ENCODE results near the gene GPC1.

Gene GPC1

DNA sequence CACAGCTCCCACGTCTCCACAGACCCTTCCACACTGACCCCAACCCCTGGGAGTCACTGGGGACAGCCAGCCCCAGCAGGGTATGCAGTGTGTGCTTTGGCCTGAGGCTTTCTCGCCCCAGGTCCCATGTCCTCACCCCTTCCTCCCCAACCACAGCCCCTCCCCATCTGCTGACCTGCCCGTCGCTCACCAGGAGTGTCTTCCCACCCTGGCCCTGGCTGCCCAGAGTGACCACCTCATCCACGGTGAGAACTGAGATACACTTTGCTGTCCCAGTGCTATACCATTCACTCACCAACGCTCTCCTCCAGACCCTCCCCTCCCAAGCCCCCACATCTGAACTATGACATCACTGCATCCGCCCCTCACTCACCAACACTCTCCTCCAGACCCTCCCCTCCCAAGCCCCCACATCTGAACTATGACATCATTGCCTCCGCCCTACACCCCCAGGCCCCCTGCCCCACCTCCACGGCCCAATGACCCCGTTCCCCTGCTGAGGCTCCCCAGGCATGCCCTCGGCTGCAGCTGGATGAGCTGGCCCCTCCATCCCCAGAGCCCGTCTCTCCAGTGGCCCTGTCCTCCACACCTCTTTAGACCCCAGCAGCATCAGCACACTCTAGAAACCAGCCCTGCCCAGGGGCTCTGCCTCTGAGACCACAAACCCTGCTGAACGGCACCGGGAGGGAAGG lies 67.1 kb downstream of the GPC1 start:
- Histone ChIP-seq H3K27ac (ENCODE audit: low read depth, low read length, poor library complexity, severe bottlenecking) (no peak overlapping the region), H3K9ac (ENCODE audit: low read length) (no peak overlapping the region), H4K20me1 (ENCODE audit: insufficient read depth, low read length) (no peaks in the 10 kb centered on the region), H3K79me2 (ENCODE audit: insufficient read depth, low read length) (no peaks in the 10 kb centered on the region), H3K4me2 (ENCODE audit: low read length) (no peak overlapping the region), H3K4me3 (ENCODE audit: low read depth, low read length, poor library complexity, severe bottlenecking) (no peak overlapping the region), H3K36me3 (ENCODE audit: insufficient read depth, low read length) (no peaks in the 10 kb centered on the region), H3K4me1 (ENCODE audit: insufficient read depth, low read length, severe bottlenecking) (no peaks in the 10 kb centered on the region), H3F3A (ENCODE audit: insufficient read depth, low read length) (no peaks in the 10 kb centered on the region), H3K27me3 (ENCODE audit: insufficient read depth, low read length) (no peaks in the 10 kb centered on the region), H2AFZ (ENCODE audit: low read length) (no peak overlapping the region), H3K9me2 (ENCODE audit: low read depth, low read length) (no peaks in the 10 kb centered on the region), H3K9me3 (ENCODE audit: low read length) (no peaks in the 10 kb centered on the region)
- no peak for TF ChIP-seq EZH2 (IDR thresholded peaks at IDR 0.05; ENCODE audit: borderline replicate concordance, low read length)
- TF ChIP-seq, protein P1, sequence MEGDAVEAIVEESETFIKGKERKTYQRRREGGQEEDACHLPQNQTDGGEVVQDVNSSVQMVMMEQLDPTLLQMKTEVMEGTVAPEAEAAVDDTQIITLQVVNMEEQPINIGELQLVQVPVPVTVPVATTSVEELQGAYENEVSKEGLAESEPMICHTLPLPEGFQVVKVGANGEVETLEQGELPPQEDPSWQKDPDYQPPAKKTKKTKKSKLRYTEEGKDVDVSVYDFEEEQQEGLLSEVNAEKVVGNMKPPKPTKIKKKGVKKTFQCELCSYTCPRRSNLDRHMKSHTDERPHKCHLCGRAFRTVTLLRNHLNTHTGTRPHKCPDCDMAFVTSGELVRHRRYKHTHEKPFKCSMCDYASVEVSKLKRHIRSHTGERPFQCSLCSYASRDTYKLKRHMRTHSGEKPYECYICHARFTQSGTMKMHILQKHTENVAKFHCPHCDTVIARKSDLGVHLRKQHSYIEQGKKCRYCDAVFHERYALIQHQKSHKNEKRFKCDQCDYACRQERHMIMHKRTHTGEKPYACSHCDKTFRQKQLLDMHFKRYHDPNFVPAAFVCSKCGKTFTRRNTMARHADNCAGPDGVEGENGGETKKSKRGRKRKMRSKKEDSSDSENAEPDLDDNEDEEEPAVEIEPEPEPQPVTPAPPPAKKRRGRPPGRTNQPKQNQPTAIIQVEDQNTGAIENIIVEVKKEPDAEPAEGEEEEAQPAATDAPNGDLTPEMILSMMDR (IDR thresholded peaks at IDR 0.05; ENCODE audit: low read length): no peak

DNA sequence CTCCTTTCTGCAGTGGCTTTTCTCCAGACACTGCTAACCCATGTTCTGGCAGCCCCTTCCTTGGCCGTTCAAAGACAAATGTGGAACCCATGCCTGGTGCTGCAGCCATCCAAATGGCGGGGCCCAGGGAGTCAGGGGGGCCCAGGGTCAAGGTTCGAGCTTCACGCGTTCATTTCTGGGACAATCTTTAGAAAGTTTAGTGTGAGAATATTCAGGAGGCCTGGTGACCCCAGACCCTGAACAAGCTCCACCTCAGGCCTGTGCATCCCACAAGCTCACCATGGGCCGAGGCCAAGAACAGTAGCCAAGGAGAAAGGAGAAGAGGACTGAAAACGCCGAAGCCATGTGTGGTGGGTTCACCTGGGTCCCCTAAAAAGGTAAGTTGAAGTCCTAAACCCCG lies 67.9 kb downstream of the GPC1 start:
- no peaks in the 10 kb centered on the region for H3K27me3 ChIP-seq (ENCODE audit: insufficient read depth, low read length)
- TF ChIP-seq, protein P1 (IDR thresholded peaks at IDR 0.05; ENCODE audit: low read length): no peak
- no peak for TF ChIP-seq EZH2 (IDR thresholded peaks at IDR 0.05; ENCODE audit: borderline replicate concordance, low read length)
- H3K27ac ChIP-seq (ENCODE audit: low read depth, low read length, poor library complexity, severe bottlenecking): no peak overlapping the region
- no peaks in the 10 kb centered on the region for H3F3A ChIP-seq (ENCODE audit: insufficient read depth, low read length)
- H3K9me3 ChIP-seq (ENCODE audit: low read length): no peaks in the 10 kb centered on the region
- no peak overlapping the region for H3K4me2 ChIP-seq (ENCODE audit: low read length)
- H3K36me3 ChIP-seq (ENCODE audit: insufficient read depth, low read length): no peaks in the 10 kb centered on the region
- H3K79me2 ChIP-seq (ENCODE audit: insufficient read depth, low read length): no peaks in the 10 kb centered on the region
- no peaks in the 10 kb centered on the region for H3K9me2 ChIP-seq (ENCODE audit: low read depth, low read length)
- no peaks in the 10 kb centered on the region for H4K20me1 ChIP-seq (ENCODE audit: insufficient read depth, low read length)
- no peak overlapping the region for H2AFZ ChIP-seq (ENCODE audit: low read length)
- no peaks in the 10 kb centered on the region for H3K4me1 ChIP-seq (ENCODE audit: insufficient read depth, low read length, severe bottlenecking)
- no peak overlapping the region for H3K4me3 ChIP-seq (ENCODE audit: low read depth, low read length, poor library complexity, severe bottlenecking)
- H3K9ac ChIP-seq (ENCODE audit: low read length): no peak overlapping the region

DNA sequence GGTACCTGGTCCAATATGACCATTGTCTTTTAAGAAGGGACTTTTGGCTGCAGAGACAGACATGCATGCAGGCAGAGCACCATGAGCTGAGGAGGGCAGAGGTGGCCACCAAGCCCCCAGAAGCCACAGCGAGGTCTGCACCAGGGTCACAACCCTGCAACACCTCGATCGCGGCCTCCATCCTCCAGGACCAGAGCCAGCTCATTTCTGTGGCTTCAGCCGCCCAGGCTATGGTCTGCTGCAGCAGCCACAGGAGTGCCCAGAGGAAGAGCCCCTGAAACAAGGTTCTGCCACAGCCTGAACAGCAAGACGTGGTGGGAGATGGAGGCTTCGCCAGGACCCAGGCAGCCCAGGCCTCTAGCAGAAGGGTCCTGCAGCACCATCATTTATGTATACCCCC lies 68.4 kb downstream of the GPC1 start:
- Histone ChIP-seq H2AFZ (ENCODE audit: low read length) (no peak overlapping the region), H3F3A (ENCODE audit: insufficient read depth, low read length) (no peaks in the 10 kb centered on the region), H3K27ac (ENCODE audit: low read depth, low read length, poor library complexity, severe bottlenecking) (no peak overlapping the region), H4K20me1 (ENCODE audit: insufficient read depth, low read length) (no peaks in the 10 kb centered on the region), H3K79me2 (ENCODE audit: insufficient read depth, low read length) (no peaks in the 10 kb centered on the region), H3K4me3 (ENCODE audit: low read depth, low read length, poor library complexity, severe bottlenecking) (no peak overlapping the region), H3K4me2 (ENCODE audit: low read length) (no peak overlapping the region), H3K4me1 (ENCODE audit: insufficient read depth, low read length, severe bottlenecking) (no peaks in the 10 kb centered on the region), H3K9me2 (ENCODE audit: low read depth, low read length) (no peaks in the 10 kb centered on the region), H3K27me3 (ENCODE audit: insufficient read depth, low read length) (no peaks in the 10 kb centered on the region), H3K9ac (ENCODE audit: low read length) (no peak overlapping the region), H3K36me3 (ENCODE audit: insufficient read depth, low read length) (no peaks in the 10 kb centered on the region), H3K9me3 (ENCODE audit: low read length) (no peaks in the 10 kb centered on the region)
- TF ChIP-seq, protein P1 (IDR thresholded peaks at IDR 0.05; ENCODE audit: low read length): no peak
- no peak for TF ChIP-seq EZH2 (IDR thresholded peaks at IDR 0.05; ENCODE audit: borderline replicate concordance, low read length)
